Measurements from ENCODE around the gene NEUROD1.

- no peak for TF ChIP-seq GATA3 (IDR thresholded peaks at IDR 0.05; ENCODE audit: low read depth, low read length)
- TF ChIP-seq GATA2 (IDR thresholded peaks at IDR 0.05; ENCODE audit: low read depth, low read length), result no peak
These were observed 14.0 kb upstream of the NEUROD1 start for GRCh38 chr2:181694271-181694670.
